Neuronal stem cell (in vitro differentiated cells): Measurements from ENCODE around the gene STUB1.
A peak's percentile ranks its signal among the peaks of the same experiment; 100 is the strongest.

Experiments used
- DNase-seq: peaks from one replicate; pipeline ENCODE4 v3.0.0-alpha.2; 2013; ENCODE audit warnings: low spot score
- H2AFZ ChIP-seq: one replicate; pipeline ENCODE4 v1.6.1; 2013; ENCODE audit warnings: mild to moderate bottlenecking, low read length, inconsistent platforms
- H2AK5ac ChIP-seq: 2 replicates; pipeline ENCODE4 v1.6.1; 2013; ENCODE audit warnings: low read depth, mild to moderate bottlenecking, inconsistent platforms, low read length, moderate library complexity, mixed read lengths
- H2BK120ac ChIP-seq: 2 replicates; pipeline ENCODE4 v1.6.1; 2013; ENCODE audit warnings: low read depth, mild to moderate bottlenecking, inconsistent platforms, low read length, moderate library complexity, mixed read lengths
- H2BK12ac ChIP-seq: one replicate; pipeline ENCODE4 v1.6.1; 2013; ENCODE audit warnings: low read length, inconsistent platforms
- H2BK15ac ChIP-seq: 2 replicates; pipeline ENCODE4 v1.6.1; 2013; ENCODE audit warnings: mild to moderate bottlenecking, low read length, inconsistent platforms, mixed read lengths
- H2BK5ac ChIP-seq: one replicate; pipeline ENCODE4 v1.6.1; 2013; ENCODE audit warnings: inconsistent platforms, mild to moderate bottlenecking, low read length, moderate library complexity
- H3K14ac ChIP-seq: one replicate; pipeline ENCODE4 v1.6.1; 2013; ENCODE audit warnings: low read length, inconsistent platforms
- H3K18ac ChIP-seq: 2 replicates; pipeline ENCODE4 v1.6.1; 2013; ENCODE audit warnings: low read length, inconsistent platforms
- H3K23ac ChIP-seq: 2 replicates; pipeline ENCODE4 v1.6.1; 2013; ENCODE audit warnings: low read depth, mild to moderate bottlenecking, mixed read lengths, low read length, inconsistent platforms; ENCODE audit not compliant: poor library complexity
- H3K27ac ChIP-seq: replicated peaks from 3 replicates; pipeline ENCODE4 v1.5.1; 2013; ENCODE audit warnings: low read length, inconsistent platforms
- H3K27me3 ChIP-seq, 3 experiments: 2 replicates each; pipeline ENCODE4 v1.6.1; 2013; ENCODE audit warnings: low read length in 3 of 3, mild to moderate bottlenecking in 2 of 3, inconsistent platforms in 1 of 3, low read depth in 1 of 3, mixed read lengths in 1 of 3, moderate library complexity in 1 of 3; ENCODE audit not compliant: control insufficient read depth in 3 of 3, insufficient read depth in 3 of 3
- H3K36me3 ChIP-seq, 2 donors: replicated peaks in 1 of 2; 2 replicates each; pipeline ENCODE4 v1.6.1; 2013; ENCODE audit warnings: low read length in 2 of 2; ENCODE audit not compliant: control insufficient read depth in 2 of 2, insufficient read depth in 2 of 2
- H3K4ac ChIP-seq: 2 replicates; pipeline ENCODE4 v1.6.1; 2013; ENCODE audit warnings: inconsistent platforms, mild to moderate bottlenecking, low read length, moderate library complexity
- H3K4me1 ChIP-seq, 2 donors: 1 replicate in 1 of 2; 2 replicates in 1 of 2; pipeline ENCODE4 v1.6.1; 2013; ENCODE audit warnings: low read length in 2 of 2, low read depth in 1 of 2; ENCODE audit not compliant: control insufficient read depth in 2 of 2, insufficient read depth in 1 of 2
- H3K4me2 ChIP-seq: one replicate; pipeline ENCODE4 v1.6.1; 2013; ENCODE audit warnings: mild to moderate bottlenecking, low read length, inconsistent platforms; ENCODE audit not compliant: insufficient read depth, poor library complexity, severe bottlenecking
- H3K4me3 ChIP-seq, 2 donors: 2 replicates each; pipeline ENCODE4 v1.5.1; 2013; ENCODE audit warnings: low read length in 2 of 2, mild to moderate bottlenecking in 2 of 2, inconsistent platforms in 1 of 2, moderate library complexity in 1 of 2
- H3K79me1 ChIP-seq: one replicate; pipeline ENCODE4 v1.6.1; 2013; ENCODE audit warnings: low read depth, mild to moderate bottlenecking, inconsistent platforms, low read length, moderate library complexity
- H3K9ac ChIP-seq: one replicate; pipeline ENCODE4 v1.6.1; 2013; ENCODE audit warnings: mild to moderate bottlenecking, low read depth, low read length, inconsistent platforms; ENCODE audit not compliant: poor library complexity
- H3K9me3 ChIP-seq, 2 donors: replicated peaks in 1 of 2; 2 replicates each; pipeline versions ENCODE3 to v1.6.1; 2013; ENCODE audit warnings: low read length in 2 of 2, mild to moderate bottlenecking in 2 of 2, inconsistent platforms in 1 of 2, low read depth in 1 of 2, mixed read lengths in 1 of 2, moderate library complexity in 1 of 2; ENCODE audit not compliant: control insufficient read depth in 2 of 2, insufficient read depth in 1 of 2
- H4K8ac ChIP-seq: one replicate; pipeline ENCODE4 v1.6.1; 2013; ENCODE audit warnings: low read depth, mild to moderate bottlenecking, inconsistent platforms, low read length, moderate library complexity
- H4K91ac ChIP-seq: one replicate; pipeline ENCODE4 v1.6.1; 2013; ENCODE audit warnings: low read length, low read depth, mild to moderate bottlenecking, inconsistent platforms; ENCODE audit not compliant: poor library complexity
- WGBS, 2 donors: extraction: QIAGEN DNeasy Blood & Tissue Kit; methylation state at CpG; one replicate each; pipeline ENCODE4 v1.1.7; 2013; ENCODE audit warnings: missing lambda C conversion rate in 2 of 2, mixed read lengths in 1 of 2; ENCODE audit not compliant: insufficient read length in 2 of 2, insufficient replicate concordance in 1 of 2; ENCODE audit errors: extremely low coverage in 2 of 2; 5-methylcytosine and 5-hydroxymethylcytosine counted together

Gene STUB1

GRCh38 chr16:709566-710499, 29.6 kb downstream of the STUB1 start:
- H3K4me3 ChIP-seq = peak overlapping the region; percentile 31 to 34
- H2BK120ac ChIP-seq = no peak overlapping the region
- H3K4ac ChIP-seq = no peak overlapping the region
- H3K23ac ChIP-seq = peak overlapping the region; percentile 99
- H3K9me3 ChIP-seq = no peaks in the 10 kb centered on the region
- H3K27ac ChIP-seq = peak overlapping the region; percentile 63
- peak overlapping the region; percentile 91 for H3K18ac ChIP-seq
- H3K27me3 ChIP-seq = peaks cover 11 to 49% (median 16%) of the 10 kb centered on the region in 3 experiments
- peaks cover 27 to 52% of the 10 kb centered on the region in 2 donors for H3K4me1 ChIP-seq
- no peak overlapping the region for H4K91ac ChIP-seq
- H3K36me3 ChIP-seq = no peaks in the 10 kb centered on the region
- peak overlapping the region; percentile 100 for H2AK5ac ChIP-seq
- H3K4me2 ChIP-seq = peak overlapping the region; percentile 55
- H3K9ac ChIP-seq = no peak overlapping the region
- peak overlapping the region; percentile 99 for H2BK15ac ChIP-seq
- peak overlapping the region; percentile 68 for H2AFZ ChIP-seq
- H2BK12ac ChIP-seq = no peak overlapping the region
- WGBS, 2 donors = no CpG with 5 or more reads among the region's 30 CpGs
- H2BK5ac ChIP-seq = no peak overlapping the region
- peak overlapping the region; percentile 8 for H3K14ac ChIP-seq
- peak; percentile 87 for DNase-seq
- peaks cover 2% of the 10 kb centered on the region for H3K79me1 ChIP-seq
- H4K8ac ChIP-seq = no peak overlapping the region

GRCh38 chr16:710500-711075, 30.4 kb downstream of the STUB1 start:
- peaks cover 6% of the 10 kb centered on the region for H3K79me1 ChIP-seq
- peaks cover 27 to 51% of the 10 kb centered on the region in 2 donors for H3K4me1 ChIP-seq
- peak overlapping the region; percentile 38 for H3K4ac ChIP-seq
- H3K4me2 ChIP-seq = no peak overlapping the region
- H3K9ac ChIP-seq = peak overlapping the region; percentile 84
- H2BK12ac ChIP-seq = peak overlapping the region; percentile 86
- H2BK5ac ChIP-seq = peak overlapping the region; percentile 82
- peak overlapping the region; percentile 91 for H3K18ac ChIP-seq
- H3K27ac ChIP-seq = peak overlapping the region; percentile 63
- H3K23ac ChIP-seq = peak overlapping the region; percentile 99
- H3K4me3 ChIP-seq = peak overlapping the region in 1 of 2 donors; percentile 31
- peak overlapping the region; percentile 68 for H2AFZ ChIP-seq
- peaks cover 8 to 43% (median 15%) of the 10 kb centered on the region in 3 experiments for H3K27me3 ChIP-seq
- no peaks in the 10 kb centered on the region for H3K9me3 ChIP-seq
- H2BK120ac ChIP-seq = peak overlapping the region; percentile 93
- DNase-seq = no peak
- no peak overlapping the region for H4K91ac ChIP-seq
- H4K8ac ChIP-seq = no peak overlapping the region
- no peaks in the 10 kb centered on the region for H3K36me3 ChIP-seq
- H3K14ac ChIP-seq = peak overlapping the region; percentile 71
- H2BK15ac ChIP-seq = peak overlapping the region; percentile 99
- peak overlapping the region; percentile 100 for H2AK5ac ChIP-seq
- WGBS, 2 donors = no CpG with 5 or more reads among the region's 21 CpGs

GRCh38 chr16:711084-711483, 30.9 kb downstream of the STUB1 start:
- Histone ChIP-seq H3K4me1 (peaks cover 27 to 51% of the 10 kb centered on the region in 2 donors), H3K9ac (peak overlapping the region; percentile 84), H3K27ac (no peak overlapping the region), H3K14ac (peak overlapping the region; percentile 71), H3K4me2 (no peak overlapping the region), H2AFZ (no peak overlapping the region), H4K91ac (no peak overlapping the region), H2AK5ac (peak overlapping the region; percentile 100), H3K23ac (peak overlapping the region; percentile 99), H3K36me3 (no peaks in the 10 kb centered on the region), H4K8ac (no peak overlapping the region), H2BK5ac (peak overlapping the region; percentile 82), H2BK12ac (peak overlapping the region; percentile 86), H3K18ac (peak overlapping the region; percentile 91), H3K79me1 (peaks cover 8% of the 10 kb centered on the region), H2BK120ac (peak overlapping the region; percentile 93), H3K9me3 (no peaks in the 10 kb centered on the region), H3K27me3 (peaks cover 8 to 40% (median 15%) of the 10 kb centered on the region in 3 experiments), H3K4me3 (peak overlapping the region in 1 of 2 donors; percentile 16), H2BK15ac (peak overlapping the region; percentile 99), H3K4ac (peak overlapping the region; percentile 38)
- no peak for DNase-seq
- WGBS, 2 donors = no CpG with 5 or more reads among the region's 12 CpGs
